Kidney epithelial cell (primary cell): ENCODE results near the gene CREB5. TPM values are rescaled to one million over a fixed set of nuclear protein-coding genes. Genes with fewer than 3 reads are reported as not detected.

Source experiments
- DNase-seq: peaks from one replicate; pipeline ENCODE4 v3.0.0-alpha.2; 2010; ENCODE audit warnings: low read depth
- H3K27me3 ChIP-seq: 2 replicates; pipeline ENCODE4 v1.6.0; 2011; ENCODE audit warnings: low read length; ENCODE audit not compliant: control insufficient read depth, insufficient read depth
- H3K36me3 ChIP-seq: 2 replicates; pipeline ENCODE4 v1.5.1; 2011; ENCODE audit warnings: low read length; ENCODE audit not compliant: control insufficient read depth, insufficient read depth
- H3K4me3 ChIP-seq: 2 replicates; pipeline ENCODE4 v1.5.1; 2011; ENCODE audit warnings: low read depth, mild to moderate bottlenecking, control low read depth, low read length
- total RNA-seq: library from RNA; depleted of rRNA; stranded (reverse); fragments of >200 nt; gene quantifications from 2 replicates; pipeline ENCODE4 v1.2.3, GENCODE V29; 2015
- TF ChIP-seq, protein P1 (sequence below): IDR thresholded peaks from 2 replicates; pipeline ENCODE4 v1.5.1; 2011; ENCODE audit warnings: mild to moderate bottlenecking, moderate library complexity, low read length, control low read depth, inconsistent platforms; ENCODE audit not compliant: insufficient read depth, poor library complexity, severe bottlenecking

CREB5 gene
- total RNA-seq, 1 donor from 2014 or later = 27.9 TPM

DNA sequence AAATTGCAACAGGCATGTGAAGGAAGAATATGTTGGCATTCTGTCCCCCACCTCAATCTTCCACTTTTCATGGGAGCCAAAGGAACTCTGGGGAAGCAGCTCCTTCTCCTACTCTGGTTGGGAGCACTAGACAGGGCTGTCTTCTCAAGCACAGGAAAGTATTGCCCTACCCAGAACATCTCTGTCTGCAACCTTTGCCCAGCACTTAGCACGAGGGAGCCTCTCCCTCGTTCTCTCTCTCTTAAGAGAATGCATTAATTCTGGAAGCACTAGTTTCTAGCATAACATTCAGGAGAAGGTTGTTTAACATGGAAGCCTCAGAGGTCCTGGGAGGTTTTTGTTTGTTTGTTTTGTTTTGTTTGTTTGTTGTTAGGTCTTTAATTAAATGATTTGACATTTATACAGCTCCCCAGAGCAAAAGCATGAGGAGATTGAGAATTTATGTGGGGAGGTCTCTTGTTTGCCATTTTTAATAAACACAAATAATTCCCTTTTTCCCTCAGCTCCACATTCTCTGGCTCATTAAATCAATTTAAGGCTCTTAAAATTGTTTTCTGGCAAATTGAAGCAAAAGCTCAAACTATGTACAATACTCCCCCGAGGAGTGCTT, 305.2 kb downstream of the CREB5 start:
- DNase-seq = no peak
- Histone ChIP-seq H3K36me3 (peaks cover 1% of the 10 kb centered on the region), H3K4me3 (no peak overlapping the region), H3K27me3 (no peaks in the 10 kb centered on the region)
- TF ChIP-seq, protein P1, sequence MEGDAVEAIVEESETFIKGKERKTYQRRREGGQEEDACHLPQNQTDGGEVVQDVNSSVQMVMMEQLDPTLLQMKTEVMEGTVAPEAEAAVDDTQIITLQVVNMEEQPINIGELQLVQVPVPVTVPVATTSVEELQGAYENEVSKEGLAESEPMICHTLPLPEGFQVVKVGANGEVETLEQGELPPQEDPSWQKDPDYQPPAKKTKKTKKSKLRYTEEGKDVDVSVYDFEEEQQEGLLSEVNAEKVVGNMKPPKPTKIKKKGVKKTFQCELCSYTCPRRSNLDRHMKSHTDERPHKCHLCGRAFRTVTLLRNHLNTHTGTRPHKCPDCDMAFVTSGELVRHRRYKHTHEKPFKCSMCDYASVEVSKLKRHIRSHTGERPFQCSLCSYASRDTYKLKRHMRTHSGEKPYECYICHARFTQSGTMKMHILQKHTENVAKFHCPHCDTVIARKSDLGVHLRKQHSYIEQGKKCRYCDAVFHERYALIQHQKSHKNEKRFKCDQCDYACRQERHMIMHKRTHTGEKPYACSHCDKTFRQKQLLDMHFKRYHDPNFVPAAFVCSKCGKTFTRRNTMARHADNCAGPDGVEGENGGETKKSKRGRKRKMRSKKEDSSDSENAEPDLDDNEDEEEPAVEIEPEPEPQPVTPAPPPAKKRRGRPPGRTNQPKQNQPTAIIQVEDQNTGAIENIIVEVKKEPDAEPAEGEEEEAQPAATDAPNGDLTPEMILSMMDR = no peak

DNA sequence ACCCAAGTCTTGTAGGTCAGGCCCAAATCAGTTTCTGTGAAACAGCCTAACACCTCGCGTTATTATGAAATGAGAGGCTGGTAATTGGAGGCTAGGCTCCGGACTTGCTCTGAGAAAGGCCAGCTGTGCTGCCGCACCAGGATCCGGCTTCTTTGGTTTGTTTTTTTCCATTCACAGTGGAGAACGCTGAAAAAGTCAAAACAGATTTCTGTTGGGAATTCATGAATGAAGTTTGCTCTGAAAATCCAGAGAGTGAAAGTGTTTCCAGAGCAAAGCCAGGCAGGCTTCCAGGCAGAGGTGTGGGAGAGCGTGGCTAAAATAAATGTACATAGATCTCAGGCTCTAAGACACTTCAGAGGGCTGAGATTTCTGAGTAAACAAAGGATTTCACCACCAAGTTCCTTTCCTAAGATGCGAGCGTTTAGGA, 305.8 kb downstream of the CREB5 start:
- H3K27me3 ChIP-seq = no peaks in the 10 kb centered on the region
- no peak for DNase-seq
- TF ChIP-seq, protein P1 = no peak
- H3K36me3 ChIP-seq = peaks cover 1% of the 10 kb centered on the region
- H3K4me3 ChIP-seq = no peak overlapping the region

DNA sequence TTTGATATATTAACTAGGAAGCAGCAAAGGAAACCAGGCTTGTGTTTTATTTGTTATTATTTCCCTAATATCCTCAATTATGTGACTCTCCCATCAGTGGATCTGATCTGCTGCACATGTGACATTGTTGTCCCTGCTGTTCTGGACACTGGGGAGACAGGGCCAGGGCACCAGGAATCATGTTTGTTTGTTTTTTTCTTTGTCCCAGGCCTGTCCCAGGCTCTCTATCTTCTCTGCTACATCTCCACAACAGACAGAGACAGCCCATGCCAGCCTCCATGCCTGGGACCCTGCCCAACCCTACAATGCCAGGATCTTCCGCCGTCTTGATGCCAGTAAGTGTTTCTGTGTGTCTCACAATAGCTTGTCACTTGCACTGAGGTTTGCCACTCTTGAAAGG, 306.2 kb downstream of the CREB5 start:
- DNase-seq = no peak
- Histone ChIP-seq H3K36me3 (peaks cover 1% of the 10 kb centered on the region), H3K27me3 (no peaks in the 10 kb centered on the region), H3K4me3 (no peak overlapping the region)
- TF ChIP-seq, protein P1 = no peak

DNA sequence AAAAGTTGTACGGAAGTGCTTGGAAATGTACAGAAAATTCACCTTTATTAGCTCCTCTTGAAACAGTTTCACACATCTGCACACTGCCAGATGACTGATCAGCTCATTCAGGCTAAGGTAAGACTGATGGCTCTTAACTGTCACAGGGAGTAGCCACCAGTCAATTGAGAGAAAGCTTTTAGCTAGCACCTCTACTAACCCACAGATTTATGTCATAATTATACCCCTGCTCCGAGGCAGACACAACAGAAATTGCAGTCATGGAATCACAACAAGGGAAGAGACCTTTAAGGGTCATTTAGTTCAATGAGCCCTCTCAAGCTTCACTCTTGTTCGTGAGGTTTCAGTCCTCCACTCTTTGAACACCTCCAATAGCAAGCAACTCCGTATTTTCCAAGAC, 310.4 kb downstream of the CREB5 start:
- DNase-seq = no peak
- no peak overlapping the region for H3K4me3 ChIP-seq
- H3K36me3 ChIP-seq = peaks cover 1% of the 10 kb centered on the region
- TF ChIP-seq, protein P1 = no peak
- H3K27me3 ChIP-seq = no peaks in the 10 kb centered on the region

DNA sequence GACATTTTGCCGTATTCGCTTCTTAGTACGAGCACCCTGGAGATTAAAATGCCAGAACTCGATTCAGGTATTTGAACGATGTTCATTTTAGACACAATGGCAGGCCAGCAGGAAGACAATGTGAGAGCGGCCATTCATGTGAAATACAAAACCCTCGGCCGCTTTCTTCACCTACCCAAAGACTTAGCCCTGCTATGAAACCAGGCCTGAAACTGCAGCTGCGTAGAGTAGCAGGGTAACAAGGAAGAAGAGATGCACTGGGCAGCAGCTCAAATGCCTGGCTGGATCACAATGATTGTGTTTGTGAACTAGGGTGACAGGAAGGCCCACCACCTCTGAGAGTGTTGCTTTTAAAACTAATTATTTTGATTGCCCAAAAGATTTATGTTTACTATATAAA, 311.0 kb downstream of the CREB5 start:
- TF ChIP-seq, protein P1 = no peak
- peaks cover 1% of the 10 kb centered on the region for H3K36me3 ChIP-seq
- H3K4me3 ChIP-seq = no peak overlapping the region
- H3K27me3 ChIP-seq = no peaks in the 10 kb centered on the region
- DNase-seq = no peak

DNA sequence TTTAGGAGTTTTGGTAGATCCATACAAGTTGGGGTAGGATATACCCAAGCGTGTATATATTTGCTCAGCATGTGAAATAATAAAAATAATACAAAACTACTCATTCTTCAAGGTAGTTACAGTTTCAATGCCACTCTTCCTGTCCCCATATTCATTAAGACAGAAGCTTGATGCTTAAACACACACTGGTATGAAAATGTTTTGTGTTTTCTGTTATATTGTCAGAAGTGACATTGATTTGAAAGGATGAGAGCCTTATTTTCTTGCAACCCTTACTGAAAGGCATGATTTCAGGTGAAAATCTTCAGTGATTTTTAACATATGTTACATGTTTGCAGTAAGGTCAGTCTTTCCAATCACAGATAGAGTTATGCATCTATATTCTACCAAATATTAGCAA, 312.2 kb downstream of the CREB5 start:
- Histone ChIP-seq H3K27me3 (no peaks in the 10 kb centered on the region), H3K36me3 (no peaks in the 10 kb centered on the region), H3K4me3 (no peak overlapping the region)
- no peak for DNase-seq
- TF ChIP-seq, protein P1 = no peak
